HEK293 (cell line): ENCODE data around the gene EXD3.

Source experiments
- CTCF ChIA-PET: fragments of 350-600 bp; formaldehyde crosslinking; extraction: SDS; loops from one replicate; lab custom pipeline; 2021; ENCODE audit warnings: antibody characterized with exemption; lab: Yijun Ruan, JAX
- POLR2A ChIA-PET: fragments of 300-600 bp; formaldehyde crosslinking; extraction: SDS; loops from one replicate; lab custom pipeline; 2020; ENCODE audit warnings: antibody characterized with exemption, inconsistent platforms; lab: Yijun Ruan, JAX
- H3K27ac ChIP-seq: fragments of 200-500 bp; sonication (Bioruptor generic); 2 replicates; pipeline ENCODE4 v1.5.1; 2014; ENCODE audit warnings: low read depth, low read length, control low read depth, inconsistent platforms; ENCODE audit errors: extremely low read depth
- H3K36me3 ChIP-seq, 2 experiments: fragments of 200-500 bp in 1 of 2; sonication (Bioruptor generic) in 1 of 2; 1 replicate in 1 of 2; 2 replicates in 1 of 2; pipeline ENCODE4 v1.5.1; 2014 to 2017; ENCODE audit warnings: inconsistent platforms in 2 of 2, low read length in 2 of 2; ENCODE audit not compliant: control insufficient read depth in 2 of 2, insufficient read depth in 1 of 2
- H3K4me1 ChIP-seq: fragments of 200-500 bp; sonication (Bioruptor generic); 2 replicates; pipeline ENCODE4 v1.5.1; 2014; ENCODE audit warnings: mild to moderate bottlenecking, low read length, inconsistent platforms; ENCODE audit not compliant: control insufficient read depth, insufficient read depth
- H3K4me3 ChIP-seq: 2 replicates; pipeline ENCODE4 v1.5.1; 2011; ENCODE audit warnings: low read depth, mild to moderate bottlenecking, control low read depth, low read length, moderate library complexity
- H3K9me3 ChIP-seq: fragments of 200-500 bp; sonication (Bioruptor generic); 2 replicates; pipeline ENCODE4 v1.5.1; 2014; ENCODE audit warnings: low read depth, low read length, inconsistent platforms; ENCODE audit not compliant: control insufficient read depth, insufficient read depth
- BCL11A ChIP-seq: fragments of 450-650 bp; formaldehyde crosslinking; IDR thresholded peaks from 2 replicates; pipeline ENCODE4 v1.5.1; 2016; ENCODE audit warnings: low read depth, missing biosample characterization, missing genetic modification characterization
- HIC1 ChIP-seq: fragments of 450-650 bp; formaldehyde crosslinking; IDR thresholded peaks from 2 replicates; pipeline ENCODE4 v1.5.1; 2016; ENCODE audit warnings: missing biosample characterization, missing genetic modification characterization
- PATZ1 ChIP-seq: fragments of 450-650 bp; formaldehyde crosslinking; IDR thresholded peaks from 2 replicates; pipeline ENCODE4 v1.5.1; 2016; ENCODE audit warnings: missing biosample characterization, missing genetic modification characterization
- ZBTB8A ChIP-seq: fragments of 450-650 bp; formaldehyde crosslinking; IDR thresholded peaks from 2 replicates; pipeline ENCODE4 v1.5.1; 2016; ENCODE audit warnings: missing biosample characterization, missing genetic modification characterization
- ZFHX2 ChIP-seq: fragments of 450-650 bp; formaldehyde crosslinking; conservative IDR thresholded peaks from 2 replicates; pipeline ENCODE4 v1.5.1; 2016; ENCODE audit warnings: missing biosample characterization, missing genetic modification characterization
- ZNF10 ChIP-seq: fragments of 450-650 bp; formaldehyde crosslinking; IDR thresholded peaks from 2 replicates; pipeline ENCODE4 v1.5.1; 2017; ENCODE audit warnings: missing biosample characterization, missing genetic modification characterization
- ZNF175 ChIP-seq: fragments of 450-650 bp; formaldehyde crosslinking; IDR thresholded peaks from 2 replicates; pipeline ENCODE4 v1.5.1; 2016; ENCODE audit warnings: missing biosample characterization, missing genetic modification characterization
- ZNF335 ChIP-seq: fragments of 450-650 bp; formaldehyde crosslinking; conservative IDR thresholded peaks from 2 replicates; pipeline ENCODE4 v1.5.1; 2016; ENCODE audit warnings: missing biosample characterization, missing genetic modification characterization
- ZNF341 ChIP-seq: fragments of 450-650 bp; formaldehyde crosslinking; IDR thresholded peaks from 2 replicates; pipeline ENCODE4; 2016; ENCODE audit warnings: low read depth, missing biosample characterization, missing genetic modification characterization
- ZNF391 ChIP-seq: fragments of 450-650 bp; formaldehyde crosslinking; IDR thresholded peaks from 2 replicates; pipeline ENCODE4 v1.5.1; 2016; ENCODE audit warnings: low read depth, missing biosample characterization, missing genetic modification characterization, borderline replicate concordance
- ZNF548 ChIP-seq: fragments of 450-650 bp; formaldehyde crosslinking; IDR thresholded peaks from 2 replicates; pipeline ENCODE4 v1.5.1; 2016; ENCODE audit warnings: missing biosample characterization, missing genetic modification characterization
- ZNF561 ChIP-seq: fragments of 450-650 bp; IDR thresholded peaks from 2 replicates; pipeline ENCODE4 v1.5.1; 2018; ENCODE audit warnings: missing biosample characterization, missing genetic modification characterization, borderline replicate concordance
- ZNF670 ChIP-seq: fragments of 450-650 bp; formaldehyde crosslinking; IDR thresholded peaks from 2 replicates; pipeline ENCODE4 v1.5.1; 2016; ENCODE audit warnings: missing biosample characterization, missing genetic modification characterization, low read depth
- ZNF837 ChIP-seq: fragments of 450-650 bp; formaldehyde crosslinking; IDR thresholded peaks from 2 replicates; pipeline ENCODE4 v1.5.1; 2016; ENCODE audit warnings: missing biosample characterization, missing genetic modification characterization
- TF ChIP-seq, protein P1 (sequence below): fragments of 450-650 bp; formaldehyde crosslinking; IDR thresholded peaks from 2 replicates; pipeline ENCODE4 v1.5.1; 2016; ENCODE audit warnings: missing biosample characterization, missing genetic modification characterization

EXD3 gene

GRCh38 chr9:137429974-137430722, 7.2 kb upstream of the EXD3 start (continued):
- TF ChIP-seq PATZ1 (tag by site-specific recombination): peak; percentile 32; the same call in 1 of the 2 replicates
- TF ChIP-seq ZNF561 (tag by site-specific recombination): no peak
- TF ChIP-seq, all 188 proteins: peak for 13

- H3K9me3 ChIP-seq: no peaks in the 10 kb centered on the region
- CTCF ChIA-PET: interaction anchor here (0.6 to 3.4 kb wide), 3 partner anchors 15 to 371 kb away, joined by 3 to 19 read pairs (median 13); no protein-coding TSS in a partner anchor
- H3K27ac ChIP-seq: no peak overlapping the region
These were observed 6.6 kb upstream of the EXD3 start for GRCh38 chr9:137429546-137429890.

GRCh38 chr9:137428841-137429545, 6.0 kb upstream of the EXD3 start:
- Histone ChIP-seq H3K9me3 (no peaks in the 10 kb centered on the region), H3K4me1 (no peaks in the 10 kb centered on the region), H3K27ac (no peak overlapping the region), H3K4me3 (no peak overlapping the region), H3K36me3 (no peaks in the 10 kb centered on the region; a peak in 1 of 3 replicates)
- ChIA-PET CTCF (interaction anchor here (0.6 to 3.4 kb wide), 2 partner anchors 16 to 370 kb away, joined by 3 to 19 read pairs; no protein-coding TSS in a partner anchor), POLR2A (interaction anchor here (0.6 to 0.8 kb wide), 4 partner anchors 12 to 186 kb away, joined by 3 to 5 read pairs (median 4); partner anchors contain the start of gene ENTPD8)
- TF ChIP-seq HIC1 (tag by site-specific recombination) (peak; percentile 67; the same call in 1 of the 2 replicates), ZNF10 (tag by site-specific recombination) (no peak), ZNF341 (tag by site-specific recombination) (0 out of 2 replicates have a peak, but pooled peaks have one; percentile 25), ZNF837 (tag by site-specific recombination) (no peak), ZFHX2 (tag by site-specific recombination) (0 out of 2 replicates have a peak, but pooled peaks have one; percentile 17), ZNF670 (tag by site-specific recombination) (no peak), ZNF335 (no peak), ZBTB8A (tag by site-specific recombination) (peak; percentile 53; the same call in 1 of the 2 replicates), ZNF391 (tag by site-specific recombination) (no peak), BCL11A (tag by site-specific recombination) (no peak)
- TF ChIP-seq, protein P1, sequence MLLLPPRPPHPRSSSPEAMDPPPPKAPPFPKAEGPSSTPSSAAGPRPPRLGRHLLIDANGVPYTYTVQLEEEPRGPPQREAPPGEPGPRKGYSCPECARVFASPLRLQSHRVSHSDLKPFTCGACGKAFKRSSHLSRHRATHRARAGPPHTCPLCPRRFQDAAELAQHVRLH (tag by site-specific recombination): no peak

More at GRCh38 chr9:137429546-137429890, 6.6 kb upstream of the EXD3 start:
- POLR2A ChIA-PET: interaction anchor here (0.6 kb wide), 1 partner anchor 121 kb away, joined by 4 read pairs; no protein-coding TSS in a partner anchor
- H3K36me3 ChIP-seq: no peaks in the 10 kb centered on the region; a peak in 1 of 3 replicates
- H3K4me3 ChIP-seq: no peak overlapping the region
- H3K4me1 ChIP-seq: no peaks in the 10 kb centered on the region
- TF ChIP-seq ZNF175 (tag by site-specific recombination): no peak
- 0 out of 2 replicates have a peak, but pooled peaks have one; percentile 8 for TF ChIP-seq HIC1 (tag by site-specific recombination)
- TF ChIP-seq ZNF548: no peak
- TF ChIP-seq, all 188 proteins: peak for 1
